ENCODE measurements around the gene TGIF2. TPM values are rescaled to one million over a fixed set of nuclear protein-coding genes. Genes with fewer than 3 reads are reported as not detected.

TGIF2 gene
- total RNA-seq, 1 experiment from 2014 or later: 81.7 TPM

DNA sequence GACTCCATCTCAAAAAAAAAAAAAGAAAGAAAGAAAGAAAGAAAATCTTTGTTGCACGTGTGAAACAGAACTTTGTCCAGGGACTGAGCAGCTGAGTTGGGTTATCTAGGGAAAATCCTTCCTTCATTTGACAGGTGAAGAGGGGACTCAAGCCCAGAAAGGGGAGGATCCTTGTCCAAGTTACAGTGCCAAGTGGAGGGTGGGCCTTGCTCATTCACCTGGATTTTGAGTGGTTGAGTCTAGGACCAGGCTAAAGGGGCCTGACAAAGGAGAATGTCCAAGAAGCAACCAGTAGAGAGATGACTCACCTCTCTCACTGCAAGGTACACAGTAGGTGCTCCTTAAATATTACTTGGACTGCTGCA lies 2.7 kb downstream of the TGIF2 start:
- H4K20me1 ChIP-seq (ENCODE audit: control insufficient read depth, insufficient read depth, insufficient read length): no peaks in the 10 kb centered on the region
- H3K9me3 ChIP-seq (ENCODE audit: control insufficient read depth, low read depth, low read length): no peaks in the 10 kb centered on the region
- H3K4ac ChIP-seq (ENCODE audit: low read depth, low read length): no peak overlapping the region
- H3K4me2 ChIP-seq (ENCODE audit: insufficient read depth, insufficient read length, low read length): no peak overlapping the region
- H3K27ac ChIP-seq (ENCODE audit: insufficient read length, low read depth, low read length): no peak overlapping the region
- Mint-ChIP-seq H3K4me3 (peak overlapping the region; percentile 89 to 92), H3K27me3 (ENCODE audit: low read depth) (no peaks in the 10 kb centered on the region), H3K9me3 (no peaks in the 10 kb centered on the region; a peak in 1 of 5 replicates), H3K27ac (peak overlapping the region in 2 of 3 experiments; percentile 44 to 52; a peak in 1 of 7 replicates), H3K4me1 (peaks cover 37 to 38% of the 10 kb centered on the region in 2 experiments), H3K36me3 (ENCODE audit: insufficient read depth in 1 of 3, low read depth in 3 of 3) (peaks cover 21 to 32% (median 28%) of the 10 kb centered on the region in 3 experiments; a peak in 6 of 7 replicates)
- no peak overlapping the region for H4K91ac ChIP-seq (ENCODE audit: insufficient read length, low read depth, low read length)
- no peak overlapping the region for H2AK5ac ChIP-seq (ENCODE audit: insufficient read length, low read length)
- H3K9ac ChIP-seq (ENCODE audit: extremely low read depth, insufficient read length, low read length): no peak overlapping the region
- H2BK12ac ChIP-seq (ENCODE audit: insufficient read length, low read depth, low read length): no peak overlapping the region
- no peak overlapping the region for H3K14ac ChIP-seq (ENCODE audit: insufficient read depth, low read length)
- no peak overlapping the region for H2BK20ac ChIP-seq (ENCODE audit: low read depth, low read length, poor library complexity, severe bottlenecking)
- H2BK5ac ChIP-seq (ENCODE audit: insufficient read length, low read length): no peak overlapping the region
- no peak overlapping the region for H3K18ac ChIP-seq (ENCODE audit: insufficient read length, low read depth, low read length)
- no CpG with 5 or more reads among the region's 1 CpG for WGBS (ENCODE audit: extremely low coverage, insufficient read length, low lambda C conversion rate)
- no peak overlapping the region for H2AFZ ChIP-seq (ENCODE audit: low read length)
- H4K8ac ChIP-seq (replicated peaks; ENCODE audit: insufficient read length, low read depth, low read length): no peak overlapping the region
- no peak overlapping the region for H4K5ac ChIP-seq (ENCODE audit: insufficient read length, low read depth, low read length)
- no peak for DNase-seq
- no peak overlapping the region for H3T11ph ChIP-seq (ENCODE audit: low read length)
- H3K23ac ChIP-seq (ENCODE audit: insufficient read length, low read depth, low read length): no peak overlapping the region
- H3K4me1 ChIP-seq (ENCODE audit: insufficient read depth, low read length): no peaks in the 10 kb centered on the region; the same call in 1 of the 2 replicates
- H3K79me2 ChIP-seq (ENCODE audit: insufficient read depth, low read length): peaks cover 12% of the 10 kb centered on the region; the same call in 1 of the 2 replicates
- H2BK15ac ChIP-seq (ENCODE audit: low read depth, low read length): no peak overlapping the region
- H2BK120ac ChIP-seq (ENCODE audit: low read depth, low read length, poor library complexity, severe bottlenecking): no peak overlapping the region
- H3K23me2 ChIP-seq (ENCODE audit: insufficient read length, low read depth, low read length, poor library complexity, severe bottlenecking): peaks cover 30% of the 10 kb centered on the region
- H3K79me1 ChIP-seq (ENCODE audit: insufficient read depth, low read depth, low read length, poor library complexity, severe bottlenecking): no peaks in the 10 kb centered on the region
- H3K56ac ChIP-seq (ENCODE audit: insufficient read length, low read depth, low read length): no peak overlapping the region
- TF ChIP-seq, protein P1, sequence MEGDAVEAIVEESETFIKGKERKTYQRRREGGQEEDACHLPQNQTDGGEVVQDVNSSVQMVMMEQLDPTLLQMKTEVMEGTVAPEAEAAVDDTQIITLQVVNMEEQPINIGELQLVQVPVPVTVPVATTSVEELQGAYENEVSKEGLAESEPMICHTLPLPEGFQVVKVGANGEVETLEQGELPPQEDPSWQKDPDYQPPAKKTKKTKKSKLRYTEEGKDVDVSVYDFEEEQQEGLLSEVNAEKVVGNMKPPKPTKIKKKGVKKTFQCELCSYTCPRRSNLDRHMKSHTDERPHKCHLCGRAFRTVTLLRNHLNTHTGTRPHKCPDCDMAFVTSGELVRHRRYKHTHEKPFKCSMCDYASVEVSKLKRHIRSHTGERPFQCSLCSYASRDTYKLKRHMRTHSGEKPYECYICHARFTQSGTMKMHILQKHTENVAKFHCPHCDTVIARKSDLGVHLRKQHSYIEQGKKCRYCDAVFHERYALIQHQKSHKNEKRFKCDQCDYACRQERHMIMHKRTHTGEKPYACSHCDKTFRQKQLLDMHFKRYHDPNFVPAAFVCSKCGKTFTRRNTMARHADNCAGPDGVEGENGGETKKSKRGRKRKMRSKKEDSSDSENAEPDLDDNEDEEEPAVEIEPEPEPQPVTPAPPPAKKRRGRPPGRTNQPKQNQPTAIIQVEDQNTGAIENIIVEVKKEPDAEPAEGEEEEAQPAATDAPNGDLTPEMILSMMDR (conservative IDR thresholded peaks at IDR 0.05): no peak
- H3K27me3 ChIP-seq (ENCODE audit: insufficient read depth, low read length): no peaks in the 10 kb centered on the region
